HG03442 (cell line): ENCODE measurements around the gene RXRA.

ENCODE experiments used
- ATAC-seq: cut with Tn5 transposase; IDR thresholded peaks from one replicate; pipeline ENCODE4 v1.9.1; 2021; ENCODE audit warnings: mild to moderate bottlenecking, moderate library complexity; ENCODE audit not compliant: unreplicated experiment

RXRA gene

GRCh38 chr9:134365115-134365596 lies 38.9 kb downstream of the RXRA start:
- no peak for ATAC-seq

DNA sequence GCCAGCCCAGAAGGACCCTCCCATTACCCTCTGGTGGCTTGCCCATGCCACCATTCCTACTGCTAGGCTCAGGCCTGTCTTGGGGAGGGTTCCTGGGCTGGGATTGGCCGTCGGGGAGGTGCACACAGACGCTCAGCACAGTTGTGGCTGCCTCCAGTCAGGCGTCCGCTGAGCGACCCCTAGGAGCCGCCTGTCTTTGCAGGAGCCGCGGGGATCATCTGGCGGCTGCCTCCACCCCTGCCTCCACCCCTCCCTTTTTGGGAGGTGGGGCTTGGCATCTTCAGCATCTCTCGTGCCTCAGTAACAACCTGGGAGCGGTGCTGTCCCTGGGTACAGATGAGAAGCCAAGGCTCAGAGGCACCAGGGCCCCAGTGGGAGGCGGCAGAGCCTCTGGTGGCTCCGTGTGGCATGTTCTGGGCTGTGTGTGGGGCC lies 39.6 kb downstream of the RXRA start:
- ATAC-seq: no peak

GRCh38 chr9:134366223-134367031 lies 40.2 kb downstream of the RXRA start:
- ATAC-seq: no peak

DNA sequence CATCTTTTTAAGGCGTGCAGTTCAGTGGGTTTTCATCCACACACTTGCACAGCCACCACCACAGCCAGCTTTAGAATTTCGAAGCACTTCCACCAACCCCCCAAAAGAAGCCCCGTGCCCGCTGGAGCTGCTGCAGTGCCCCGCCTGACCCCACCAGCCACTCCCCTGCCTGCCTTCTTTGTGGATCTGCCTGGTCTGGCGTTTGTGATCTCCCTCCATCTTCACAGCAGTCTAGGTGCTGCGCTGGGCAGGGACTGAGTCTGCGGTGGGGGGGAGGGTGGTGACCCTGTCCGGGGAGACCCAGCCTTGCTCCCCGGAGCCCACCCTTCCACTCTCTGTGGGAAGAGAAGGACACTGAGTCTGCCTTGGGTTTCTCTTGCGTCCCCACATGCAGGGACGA lies 40.8 kb downstream of the RXRA start:
- ATAC-seq: no peak

GRCh38 chr9:134367791-134368490 lies 41.7 kb downstream of the RXRA start:
- no peak for ATAC-seq

- ATAC-seq: no peak
Measured at GRCh38 chr9:134368571-134368970, 42.3 kb downstream of the RXRA start.

GRCh38 chr9:134369416-134370212 lies 43.4 kb downstream of the RXRA start:
- no peak for ATAC-seq

GRCh38 chr9:134370213-134370492 lies 43.9 kb downstream of the RXRA start:
- ATAC-seq: no peak

DNA sequence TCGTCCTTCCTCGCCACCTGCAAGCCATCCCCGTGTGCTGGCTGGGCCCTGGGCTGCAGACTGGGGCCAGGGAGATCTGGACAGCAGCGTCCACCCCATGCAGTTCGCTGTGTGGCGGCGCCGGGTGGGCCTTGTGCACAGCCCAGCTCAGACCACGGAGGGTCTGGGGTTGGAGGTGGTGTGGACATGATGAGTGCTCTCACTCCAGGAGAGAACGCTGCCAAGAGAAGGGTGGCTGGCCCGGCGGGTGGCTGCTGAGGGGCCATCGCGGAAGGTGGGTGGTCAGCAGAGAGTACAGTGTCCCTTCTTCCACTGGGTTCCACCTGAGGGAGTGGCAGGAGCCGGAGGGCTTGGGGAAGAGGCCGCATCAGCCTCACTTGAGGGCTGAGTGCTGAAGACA lies 44.4 kb downstream of the RXRA start:
- ATAC-seq: no peak

DNA sequence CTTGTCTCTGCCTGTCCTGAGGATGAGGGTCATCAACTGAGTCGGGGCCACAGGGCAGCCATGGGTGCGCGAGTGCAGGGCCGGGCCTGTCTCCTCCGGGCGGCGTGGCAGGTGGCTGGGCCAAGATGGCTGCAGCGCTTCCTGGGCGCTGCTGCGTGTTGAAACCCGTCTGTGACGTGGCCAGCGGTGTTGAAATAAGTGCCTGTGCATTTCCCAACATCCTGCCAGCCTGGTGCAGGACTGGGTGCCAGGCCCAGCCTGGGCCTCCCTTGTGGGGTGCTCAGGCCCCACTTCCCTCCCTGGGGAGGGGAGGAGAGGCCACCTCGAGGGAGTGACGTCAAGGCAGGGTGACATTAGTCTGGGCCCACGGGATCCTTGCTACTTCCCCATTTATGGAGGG lies 45.5 kb downstream of the RXRA start:
- no peak for ATAC-seq

DNA sequence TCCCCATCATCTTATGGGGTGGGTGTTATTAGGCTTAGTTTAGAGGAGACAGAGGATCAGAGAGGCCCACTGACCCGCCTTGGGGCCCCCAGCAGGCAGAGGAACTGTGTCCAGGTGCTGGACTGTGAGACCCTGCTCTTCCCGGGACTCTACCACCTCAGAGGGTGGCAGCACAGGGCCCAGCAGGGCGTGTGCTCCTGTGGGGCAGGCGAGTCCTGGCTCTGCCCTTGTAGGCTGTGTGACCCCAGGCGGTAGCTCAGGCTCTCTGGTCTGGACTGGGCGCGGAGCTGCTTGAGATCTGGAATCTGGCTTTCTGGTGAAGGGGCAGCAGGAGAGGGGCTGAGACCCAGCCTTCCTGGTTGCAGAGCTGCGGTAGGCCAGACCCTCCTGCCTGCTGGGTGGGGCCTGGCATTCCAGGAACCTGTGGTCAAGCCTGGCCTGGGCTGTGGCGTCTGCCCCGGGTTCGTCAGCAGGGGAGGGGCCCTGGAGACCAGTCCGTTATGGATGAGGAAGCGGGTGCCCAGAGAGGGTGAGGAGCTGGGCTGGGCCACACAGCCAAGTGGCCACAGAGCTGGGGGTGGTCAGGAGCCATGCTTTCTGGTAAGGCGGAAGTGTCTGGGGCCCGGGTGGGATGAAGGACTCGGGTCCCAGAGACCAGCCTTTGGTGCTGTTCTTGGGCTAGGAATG lies 46.5 kb downstream of the RXRA start:
- ATAC-seq: no peak

GRCh38 chr9:134373269-134373668 lies 47.0 kb downstream of the RXRA start:
- ATAC-seq: no peak

- ATAC-seq: no peak
Measured at GRCh38 chr9:134373953-134374300, 47.7 kb downstream of the RXRA start.

DNA sequence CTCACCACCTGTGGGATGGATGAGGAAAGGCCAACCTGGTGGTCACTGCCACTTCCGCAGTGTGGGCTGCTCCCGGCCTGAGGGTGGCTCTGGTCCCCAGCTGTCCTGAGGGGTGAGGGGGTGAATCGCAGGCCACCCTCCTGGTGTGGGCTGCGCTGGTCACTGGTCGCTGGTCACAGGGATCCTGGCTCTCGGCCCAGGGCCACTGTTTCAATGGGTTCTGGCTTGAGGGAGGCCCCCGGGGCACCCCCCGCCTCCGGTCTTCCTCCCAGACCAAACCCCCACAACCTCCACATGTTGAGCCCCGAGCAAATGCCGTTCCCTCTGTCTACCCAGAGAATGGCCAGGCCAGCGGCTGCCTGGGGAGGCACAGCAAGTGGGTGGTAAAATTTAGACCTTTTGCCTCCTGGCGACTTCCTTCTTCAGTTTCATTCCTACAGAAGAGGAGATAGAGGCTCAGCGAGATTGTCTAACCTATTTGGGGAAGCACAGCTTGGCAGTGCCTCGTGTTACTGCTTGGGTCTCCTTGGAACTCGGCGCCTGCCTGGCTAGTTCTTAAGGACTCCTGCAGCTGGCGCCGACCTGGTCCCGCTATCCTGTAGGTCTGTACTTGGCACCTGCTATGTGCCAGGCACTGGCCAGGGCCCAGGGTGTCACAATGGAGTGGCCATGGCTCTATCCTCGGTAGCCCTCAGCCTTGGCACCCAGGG lies 48.2 kb downstream of the RXRA start:
- ATAC-seq: no peak

DNA sequence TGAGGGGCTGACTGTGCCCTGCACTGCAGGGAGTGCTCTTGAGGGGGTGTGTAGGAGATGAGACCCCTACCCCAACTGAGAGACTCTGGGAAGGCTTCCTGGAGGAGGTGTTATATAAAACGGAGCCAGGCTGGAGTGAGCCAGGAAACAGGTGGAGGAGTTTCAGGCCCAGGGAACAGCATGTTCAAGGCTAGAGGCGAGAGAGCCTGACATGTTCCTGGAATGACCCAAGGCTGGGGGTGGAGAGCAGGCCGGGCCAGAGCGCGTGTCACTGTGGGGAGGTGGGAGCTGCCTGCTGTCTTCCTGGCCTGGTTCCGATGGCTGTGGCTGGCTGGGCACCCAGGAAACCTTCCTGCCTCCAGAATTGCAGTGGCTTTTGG lies 48.7 kb downstream of the RXRA start:
- ATAC-seq: no peak

DNA sequence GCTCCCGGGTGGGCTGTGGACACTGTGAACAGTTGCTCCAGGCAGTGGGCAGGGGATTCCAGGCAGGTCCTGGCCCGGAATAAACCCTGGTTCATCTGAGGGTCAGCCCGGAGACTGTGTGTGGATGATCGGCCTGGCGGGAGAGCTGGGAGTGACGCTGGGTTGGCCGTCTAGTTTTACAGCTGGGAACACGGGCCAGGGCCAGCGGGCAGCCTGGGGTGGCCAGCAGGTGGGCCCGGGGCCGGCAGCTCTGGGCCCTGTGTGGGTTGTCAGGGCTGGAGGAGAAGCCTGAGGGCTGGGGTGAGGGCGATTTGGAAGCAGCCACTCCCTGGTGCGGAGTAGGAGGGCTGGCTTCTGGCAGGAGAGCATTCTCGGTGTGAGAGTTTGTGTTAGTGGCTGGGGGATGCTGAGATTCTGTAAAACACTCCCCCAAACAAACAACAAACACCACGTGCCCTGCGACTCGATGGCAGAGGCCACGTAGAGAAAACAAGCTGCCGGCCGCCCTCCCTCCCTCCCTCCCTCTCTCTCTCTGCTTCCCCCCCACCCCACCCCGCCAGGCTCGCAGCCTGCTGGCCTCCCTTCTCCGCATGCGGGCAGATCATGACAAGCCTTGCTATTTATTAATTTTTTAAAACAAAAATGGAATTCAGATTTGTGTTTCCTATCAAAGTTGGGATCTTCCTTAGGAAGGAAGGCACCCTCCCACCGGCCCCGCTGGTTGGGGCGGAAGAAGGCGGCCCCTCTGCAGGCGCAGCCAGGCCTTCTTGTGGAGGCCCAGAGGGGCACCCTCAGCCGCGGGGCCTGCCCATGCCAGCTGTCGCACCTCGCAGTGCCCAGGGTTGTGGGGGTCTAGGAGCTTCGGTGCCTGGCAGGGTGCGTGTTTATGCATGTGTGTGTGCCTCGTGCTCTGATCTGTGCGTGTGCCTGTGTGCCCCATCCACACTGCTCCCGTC lies 49.5 kb downstream of the RXRA start:
- no peak for ATAC-seq

DNA sequence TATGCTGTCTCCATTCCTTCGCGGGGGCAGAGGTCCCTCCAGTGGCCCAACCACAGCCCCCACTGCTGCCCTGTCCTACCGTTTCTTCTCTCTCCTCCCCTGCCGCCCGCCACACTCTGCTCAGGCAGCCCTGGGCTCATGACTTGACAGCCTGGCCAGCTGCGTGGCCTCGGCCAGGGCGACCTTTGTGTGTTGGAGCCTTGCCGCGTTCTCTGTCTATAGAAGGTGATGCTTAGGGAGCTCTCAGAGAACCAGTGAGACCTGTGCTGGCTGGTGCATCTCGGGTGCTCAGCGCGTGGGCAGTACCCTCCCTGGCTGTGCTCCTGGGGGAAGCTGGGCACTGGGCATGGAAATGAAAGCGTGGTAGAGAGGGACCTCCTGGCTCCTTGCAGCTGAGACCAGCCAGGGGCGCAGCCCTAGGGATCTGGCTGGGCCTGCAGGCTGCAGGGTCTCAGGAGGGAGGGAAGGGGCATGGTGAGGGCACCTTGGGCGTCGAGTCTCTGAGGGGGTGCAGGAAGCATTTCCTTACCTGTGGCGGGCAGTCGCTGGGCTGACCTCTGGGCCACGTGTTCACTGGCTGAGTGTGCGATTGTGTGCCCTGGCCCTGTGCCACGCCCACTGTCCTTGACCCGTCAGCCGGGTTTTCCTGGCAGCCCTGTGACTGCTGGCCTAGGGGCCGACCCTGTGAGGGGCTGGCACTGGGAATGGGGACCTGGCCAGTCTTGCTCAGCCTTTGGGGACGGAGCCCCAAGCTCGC lies 50.3 kb downstream of the RXRA start:
- ATAC-seq: no peak

DNA sequence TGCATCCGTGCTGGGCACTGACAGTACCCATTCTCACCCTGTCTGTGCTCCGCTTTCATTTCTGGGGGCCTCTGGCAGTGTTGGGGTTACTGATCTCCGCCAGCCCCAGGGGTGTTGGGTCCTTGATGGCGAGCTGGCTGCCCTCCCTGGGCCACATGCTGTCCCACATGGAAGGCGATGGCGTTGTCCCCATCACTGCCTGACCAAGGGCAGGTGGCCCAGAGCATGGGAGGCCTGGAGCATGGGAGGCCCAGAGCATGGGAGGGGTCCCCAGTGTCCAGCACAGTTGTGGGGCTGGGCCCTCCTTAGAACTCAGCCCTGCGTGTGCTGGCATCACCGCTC lies 50.9 kb downstream of the RXRA start:
- no peak for ATAC-seq

GRCh38 chr9:134377976-134378375 lies 51.7 kb downstream of the RXRA start:
- no peak for ATAC-seq
